Effector memory CD4-positive, alpha-beta T cell (primary cell): Measurements from ENCODE around the gene OR6K6.
A peak's percentile ranks its signal among the peaks of the same experiment; 100 is the strongest.

Experiments
- DNase-seq, 3 donors: peaks; one replicate each; pipeline ENCODE4 v3.0.0-alpha.2; 2020
- H3K27ac ChIP-seq: 2 replicates; pipeline ENCODE4 v1.7.0; 2013; ENCODE audit warnings: mild to moderate bottlenecking, low read length, moderate library complexity; ENCODE audit not compliant: insufficient read depth, poor library complexity, severe bottlenecking
- H3K27me3 ChIP-seq: replicated peaks from 2 replicates; pipeline ENCODE4 v1.7.0; 2013; ENCODE audit warnings: mild to moderate bottlenecking, low read length; ENCODE audit not compliant: insufficient read depth, control insufficient read depth, poor library complexity, severe bottlenecking
- H3K36me3 ChIP-seq: 2 replicates; pipeline ENCODE4 v1.7.0; 2013; ENCODE audit warnings: mild to moderate bottlenecking, low read length, moderate library complexity; ENCODE audit not compliant: control insufficient read depth, insufficient read depth
- H3K4me1 ChIP-seq: 2 replicates; pipeline ENCODE4 v1.7.0; 2013; ENCODE audit warnings: low read length, mild to moderate bottlenecking; ENCODE audit not compliant: control insufficient read depth, insufficient read depth, poor library complexity, severe bottlenecking
- H3K4me3 ChIP-seq: 2 replicates; pipeline ENCODE4 v1.7.0; 2013; ENCODE audit warnings: low read length, low read depth, mild to moderate bottlenecking; ENCODE audit not compliant: insufficient read depth, poor library complexity, severe bottlenecking
- H3K9me3 ChIP-seq: 2 replicates; pipeline ENCODE4 v1.7.0; 2013; ENCODE audit warnings: mild to moderate bottlenecking, low read length, moderate library complexity; ENCODE audit not compliant: control insufficient read depth

Gene OR6K6

DNA sequence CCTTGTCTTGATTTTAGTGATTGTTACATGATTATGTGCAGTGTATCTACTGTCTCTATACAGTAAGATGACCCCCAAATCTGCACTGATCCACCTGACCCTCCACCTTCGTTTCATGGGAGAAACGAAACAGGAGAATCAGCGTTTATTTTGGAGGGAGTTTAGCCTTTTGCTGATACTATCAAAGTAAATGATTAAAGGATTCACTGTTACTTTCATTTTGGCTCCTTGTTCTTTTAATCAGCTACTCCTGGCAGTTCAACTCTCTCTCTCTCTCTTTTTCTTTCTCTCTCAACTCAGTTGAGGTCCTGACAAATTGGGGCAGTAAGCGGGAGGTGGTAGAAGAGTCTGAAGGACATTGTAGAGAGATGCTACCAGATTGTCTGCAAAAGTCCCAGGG lies 24.1 kb upstream of the OR6K6 start:
- H3K27me3 ChIP-seq, result no peaks in the 10 kb centered on the region

DNA sequence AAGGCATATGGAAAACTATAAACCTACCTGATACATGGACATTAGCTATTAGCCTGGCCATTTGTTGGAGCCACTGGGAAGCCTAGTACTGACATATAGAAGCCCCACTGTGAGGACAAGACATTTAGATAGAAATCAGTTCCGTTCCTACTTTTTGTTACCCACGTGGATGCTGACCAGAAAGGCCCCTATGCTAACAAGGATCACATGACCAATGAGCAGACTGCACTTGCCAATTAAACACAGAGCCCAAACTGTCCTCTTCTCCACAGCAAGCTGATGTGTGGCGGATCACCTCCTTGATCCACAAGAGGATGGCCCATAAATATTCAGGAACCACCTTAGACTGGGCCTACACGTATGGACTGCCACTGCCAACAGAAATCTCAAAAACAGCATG lies 22.8 kb upstream of the OR6K6 start:
- no peak overlapping the region for H3K4me3 ChIP-seq
- no peak for DNase-seq
- H3K9me3 ChIP-seq, result no peaks in the 10 kb centered on the region
- no peaks in the 10 kb centered on the region for H3K36me3 ChIP-seq
- H3K27me3 ChIP-seq, result no peaks in the 10 kb centered on the region
- H3K27ac ChIP-seq, result no peak overlapping the region
- H3K4me1 ChIP-seq, result no peaks in the 10 kb centered on the region

More for the DNA sequence above, 24.1 kb upstream of the OR6K6 start:
- H3K36me3 ChIP-seq, result no peaks in the 10 kb centered on the region
- no peaks in the 10 kb centered on the region for H3K4me1 ChIP-seq
- no peaks in the 10 kb centered on the region for H3K9me3 ChIP-seq
- no peak for DNase-seq
- no peak overlapping the region for H3K4me3 ChIP-seq
- H3K27ac ChIP-seq, result no peak overlapping the region

DNA sequence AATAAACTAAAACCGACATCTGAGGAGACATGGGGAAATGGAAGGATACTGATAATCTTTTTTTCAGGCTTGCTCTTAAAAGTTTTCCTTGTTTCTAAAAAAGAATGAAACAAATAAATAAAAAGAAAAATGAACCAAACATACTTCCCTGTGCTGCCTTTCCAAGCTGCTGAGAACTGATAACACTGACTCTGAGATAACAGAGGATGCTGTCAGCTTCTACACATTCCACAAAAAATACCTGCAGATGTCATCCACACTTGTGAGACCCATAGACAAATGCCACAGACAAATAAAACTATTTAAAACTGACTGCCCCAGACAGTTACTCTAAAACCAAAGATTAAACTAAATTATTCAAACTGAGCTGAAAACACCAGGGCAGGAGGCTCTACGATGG lies 22.0 kb upstream of the OR6K6 start:
- Histone ChIP-seq H3K27ac (no peak overlapping the region), H3K9me3 (no peaks in the 10 kb centered on the region), H3K4me3 (no peak overlapping the region), H3K36me3 (no peaks in the 10 kb centered on the region), H3K4me1 (no peaks in the 10 kb centered on the region), H3K27me3 (no peaks in the 10 kb centered on the region)
- no peak for DNase-seq

DNA sequence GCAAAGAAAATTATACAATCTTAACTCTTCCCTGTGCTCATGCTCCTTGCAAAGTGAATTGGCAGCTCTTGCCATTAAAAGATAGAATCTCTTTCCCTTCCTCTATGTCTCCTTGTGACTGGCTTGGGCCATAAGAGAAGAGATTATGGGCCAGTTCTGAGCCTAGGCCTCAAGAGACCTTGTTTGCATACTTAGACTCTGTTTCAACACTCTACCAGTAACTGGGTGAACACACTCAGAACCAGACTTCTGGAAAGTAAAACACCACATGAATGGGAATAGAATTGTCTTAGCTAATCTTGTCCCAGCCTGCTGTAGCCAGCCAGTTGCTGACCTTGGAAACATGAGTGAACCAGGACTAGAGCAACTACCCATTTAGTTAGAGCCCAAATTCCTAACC lies 18.7 kb upstream of the OR6K6 start:
- Histone ChIP-seq H3K4me1 (no peaks in the 10 kb centered on the region), H3K9me3 (no peaks in the 10 kb centered on the region), H3K27ac (no peak overlapping the region), H3K27me3 (no peaks in the 10 kb centered on the region), H3K36me3 (no peaks in the 10 kb centered on the region), H3K4me3 (no peak overlapping the region)
- no peak for DNase-seq

DNA sequence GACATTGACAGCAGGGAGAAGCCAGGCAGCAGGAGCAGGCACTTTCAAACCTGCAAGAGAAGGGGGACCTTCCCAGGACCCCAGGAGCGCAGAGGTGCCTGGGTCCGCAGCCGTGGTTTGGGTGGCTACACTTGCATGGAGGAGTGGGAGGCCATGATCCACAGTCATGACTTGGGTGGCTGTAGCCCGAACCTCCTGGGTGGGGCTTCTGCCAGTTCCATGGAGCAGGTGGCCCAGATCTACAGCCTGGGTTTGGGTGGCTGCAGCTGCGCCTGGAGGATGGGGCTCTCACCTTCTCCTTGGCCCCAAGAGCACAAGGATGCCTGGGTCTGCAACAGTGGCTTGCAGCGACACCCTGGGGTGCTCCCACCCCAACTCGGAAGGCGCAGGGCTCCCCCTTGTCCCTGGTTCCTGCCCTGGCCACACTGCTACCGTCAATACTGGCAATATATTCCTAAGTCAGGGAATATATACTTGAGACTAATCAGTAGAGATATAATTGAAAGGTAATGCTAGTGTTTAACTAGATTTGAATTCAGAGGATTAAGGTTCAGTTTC lies 2.3 kb upstream of the OR6K6 start:
- Histone ChIP-seq H3K9me3 (no peaks in the 10 kb centered on the region), H3K4me1 (no peaks in the 10 kb centered on the region)
- DNase-seq, result no peak

DNA sequence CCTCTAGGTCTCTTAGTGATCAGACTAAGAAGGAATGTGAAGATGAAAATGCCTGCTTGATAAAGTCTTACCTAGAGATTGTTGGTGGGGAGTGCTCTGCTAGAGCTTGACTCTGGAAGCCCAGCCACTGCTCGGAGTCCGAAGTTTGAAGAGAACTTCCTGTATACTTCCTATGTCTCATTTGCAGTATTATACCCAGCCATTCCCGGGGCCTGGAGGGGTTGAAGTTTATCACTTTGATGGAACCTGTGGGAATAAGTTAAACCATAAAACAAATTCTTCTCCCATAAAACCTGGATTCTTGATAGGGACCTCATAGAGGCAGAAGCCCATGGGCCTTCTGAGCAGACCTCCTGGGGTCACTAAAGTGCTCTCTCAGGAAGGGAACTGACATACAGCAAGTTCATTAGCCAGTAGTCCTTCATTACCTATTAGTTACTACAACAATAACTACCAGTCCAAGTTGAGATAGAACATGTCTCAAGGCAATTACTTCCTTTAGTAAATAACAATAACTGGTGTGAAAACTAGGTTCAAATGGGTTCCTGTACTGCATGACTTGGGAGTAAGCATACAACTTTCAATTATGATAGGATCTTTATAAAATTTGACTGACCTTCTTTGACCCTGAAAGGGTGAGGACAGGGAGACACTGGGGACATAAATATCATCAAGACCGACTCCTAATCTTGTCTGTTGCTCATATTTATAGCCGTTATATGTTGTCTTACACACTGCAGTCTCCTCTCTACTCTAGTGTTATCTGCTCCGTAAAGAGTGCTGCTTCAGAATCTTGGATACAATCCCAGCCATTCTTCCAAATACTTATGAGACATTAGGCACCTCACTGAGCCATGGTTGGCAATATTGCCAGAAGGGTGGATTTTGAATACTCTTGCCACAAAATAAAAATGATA lies 17.7 kb downstream of the OR6K6 start, which contains the start of gene OR6N1:
Gene OR6N1, minus strand, starts transcription at position 246 of the 917 bp plus-strand sequence. CDS start 5,513 bp downstream, outside the sequence.
- no peak within 1 kb of the TSS for H3K4me3 ChIP-seq
- H3K27ac ChIP-seq, result no peak within 1 kb of the TSS
- DNase-seq, result no peak
- H3K36me3 ChIP-seq, result no peaks in the 10 kb centered on the region
- H3K9me3 ChIP-seq, result no peaks in the 10 kb centered on the region
- no peaks in the 10 kb centered on the region for H3K27me3 ChIP-seq
- no peaks in the 10 kb centered on the region for H3K4me1 ChIP-seq

More for the DNA sequence above, 2.3 kb upstream of the OR6K6 start:
- Histone ChIP-seq H3K4me3 (no peak overlapping the region), H3K27ac (no peak overlapping the region), H3K27me3 (peaks cover 3% of the 10 kb centered on the region), H3K36me3 (no peaks in the 10 kb centered on the region)

DNA sequence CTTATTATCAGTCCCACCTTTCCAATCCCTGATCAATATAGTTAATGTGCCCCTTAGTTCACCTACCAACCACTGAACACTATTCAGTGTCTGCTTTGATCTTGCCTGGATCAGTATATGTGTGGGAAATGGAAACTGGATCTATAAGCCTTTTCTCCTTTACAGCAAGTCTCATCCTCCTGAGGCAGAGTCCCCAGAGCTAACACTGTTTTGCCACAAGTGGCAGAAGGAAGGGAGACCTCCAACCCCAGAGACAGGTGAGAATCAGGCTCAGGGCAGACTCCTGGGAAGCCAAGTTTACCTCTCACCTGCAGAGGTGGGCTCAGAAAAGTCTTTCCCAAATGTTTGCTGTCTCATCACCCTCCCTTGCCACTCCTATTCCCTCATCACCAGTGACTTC lies 26.6 kb downstream of the OR6K6 start, which contains the start of gene OR6N2:
Gene OR6N2, minus strand, starts transcription at position 101 of the 400 bp plus-strand sequence. CDS start 3,569 bp downstream, outside the sequence.
- no peaks in the 10 kb centered on the region for H3K9me3 ChIP-seq
- DNase-seq, result no peak
- H3K27me3 ChIP-seq, result no peaks in the 10 kb centered on the region

DNA sequence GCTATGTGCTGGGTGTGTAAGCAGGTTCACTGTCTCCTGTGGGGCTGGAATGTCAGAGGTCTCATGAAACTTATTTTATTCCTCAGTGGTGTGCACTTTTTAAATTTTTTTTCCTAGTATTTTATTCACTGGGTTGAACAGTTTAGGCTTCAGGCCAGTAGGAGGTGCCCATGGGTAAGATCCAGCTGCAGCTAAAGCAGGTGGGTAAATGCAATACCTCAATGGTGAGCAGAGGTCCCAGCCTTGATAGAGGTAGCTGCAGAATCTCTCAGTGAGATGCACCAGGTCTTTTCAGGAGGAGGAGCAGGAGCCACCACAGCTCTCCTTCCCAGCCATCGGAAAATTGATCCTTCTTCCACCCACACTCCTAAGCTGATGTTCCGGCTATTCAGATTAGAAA lies 39.1 kb downstream of the OR6K6 start:
- no peak overlapping the region for H3K4me3 ChIP-seq
- H3K27me3 ChIP-seq, result no peaks in the 10 kb centered on the region
- H3K9me3 ChIP-seq, result no peaks in the 10 kb centered on the region
- DNase-seq, result peak in 1 of 3 donors; percentile 6
- no peak overlapping the region for H3K27ac ChIP-seq
- H3K36me3 ChIP-seq, result no peaks in the 10 kb centered on the region
- no peaks in the 10 kb centered on the region for H3K4me1 ChIP-seq

More for the DNA sequence above, 26.6 kb downstream of the OR6K6 start, which contains the start of gene OR6N2:
- Histone ChIP-seq H3K27ac (no peak within 1 kb of the TSS), H3K4me1 (no peaks in the 10 kb centered on the region), H3K36me3 (no peaks in the 10 kb centered on the region), H3K4me3 (no peak within 1 kb of the TSS)

DNA sequence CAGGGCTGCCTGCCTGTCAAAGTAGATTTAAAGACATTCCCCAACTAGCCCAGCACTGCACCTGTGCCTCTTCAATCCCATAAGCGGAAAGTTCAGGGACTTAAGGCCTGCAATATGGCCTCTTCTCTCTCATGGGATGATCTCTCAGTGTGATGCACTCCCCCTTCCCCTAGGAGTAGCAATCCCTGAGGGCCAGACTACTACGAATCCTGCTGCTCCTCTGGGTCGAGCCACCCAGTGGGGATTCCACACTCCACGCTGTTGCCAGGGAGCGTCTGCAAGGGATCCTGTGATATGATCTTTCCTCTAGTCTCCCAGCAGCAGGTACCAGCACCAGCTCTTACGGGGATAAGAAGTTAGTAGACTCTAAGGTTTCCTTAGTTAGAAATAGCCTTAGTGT lies 39.7 kb downstream of the OR6K6 start:
- H3K27me3 ChIP-seq, result no peaks in the 10 kb centered on the region
- no peaks in the 10 kb centered on the region for H3K9me3 ChIP-seq
- no peak for DNase-seq
- no peak overlapping the region for H3K27ac ChIP-seq
- no peak overlapping the region for H3K4me3 ChIP-seq
- H3K4me1 ChIP-seq, result no peaks in the 10 kb centered on the region
- H3K36me3 ChIP-seq, result no peaks in the 10 kb centered on the region

DNA sequence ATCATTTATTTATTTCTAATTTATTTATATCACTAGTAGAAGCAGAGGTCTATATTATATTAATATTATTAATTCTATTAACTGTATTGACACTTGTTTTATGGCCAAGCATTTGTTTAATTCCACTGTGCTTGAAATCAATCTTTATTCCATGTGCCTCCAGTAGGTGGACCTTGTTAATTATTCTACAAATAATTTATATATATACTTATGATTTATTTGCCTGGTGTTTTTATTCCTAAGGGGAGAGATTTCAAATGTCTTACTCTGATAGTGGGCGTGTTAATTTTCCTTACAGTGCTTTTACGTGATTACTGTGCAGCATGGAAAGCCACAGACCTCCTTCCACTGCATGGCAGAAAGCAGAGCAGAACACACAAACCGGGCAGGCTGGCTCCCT lies 44.0 kb downstream of the OR6K6 start:
- H3K36me3 ChIP-seq, result no peaks in the 10 kb centered on the region
- H3K27me3 ChIP-seq, result no peaks in the 10 kb centered on the region
- H3K9me3 ChIP-seq, result no peaks in the 10 kb centered on the region
- no peaks in the 10 kb centered on the region for H3K4me1 ChIP-seq
- H3K27ac ChIP-seq, result no peak overlapping the region
- no peak overlapping the region for H3K4me3 ChIP-seq
- DNase-seq, result no peak
